ENCODE data around the gene ARHGEF2.

The ARHGEF2 gene

DNA sequence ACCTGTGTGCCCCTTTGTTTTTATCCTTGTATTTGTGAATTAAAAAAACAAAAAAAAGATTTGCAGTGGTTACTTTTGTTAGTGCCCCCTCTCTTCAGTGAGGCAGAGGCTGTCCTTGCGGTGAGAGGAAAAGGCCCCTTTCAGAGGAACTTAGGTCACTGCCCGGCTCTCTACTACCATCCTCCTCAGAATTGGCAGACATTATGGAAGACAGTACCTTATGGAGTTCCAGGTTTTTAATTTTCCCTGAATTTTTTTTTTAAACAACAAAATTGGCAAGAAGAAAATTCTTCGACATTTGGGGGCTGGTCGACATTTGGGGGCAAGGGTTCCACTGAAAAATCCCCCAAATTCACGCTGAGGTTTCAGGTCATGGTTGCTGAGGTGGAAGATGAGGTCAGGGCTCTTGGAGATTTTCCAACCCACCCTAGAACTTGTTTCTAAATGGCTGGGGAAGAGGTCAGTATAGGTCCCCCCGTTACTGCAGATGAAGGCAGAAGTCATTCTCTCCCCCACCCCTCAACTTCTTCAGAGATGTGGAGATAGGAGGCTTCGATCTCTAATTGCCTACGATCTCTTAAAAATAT, 31.6 kb downstream of the ARHGEF2 start:
- in situ Hi-C loops (cut with MboI; ENCODE audit: low sequenced_read_pairs): no loop called here

DNA sequence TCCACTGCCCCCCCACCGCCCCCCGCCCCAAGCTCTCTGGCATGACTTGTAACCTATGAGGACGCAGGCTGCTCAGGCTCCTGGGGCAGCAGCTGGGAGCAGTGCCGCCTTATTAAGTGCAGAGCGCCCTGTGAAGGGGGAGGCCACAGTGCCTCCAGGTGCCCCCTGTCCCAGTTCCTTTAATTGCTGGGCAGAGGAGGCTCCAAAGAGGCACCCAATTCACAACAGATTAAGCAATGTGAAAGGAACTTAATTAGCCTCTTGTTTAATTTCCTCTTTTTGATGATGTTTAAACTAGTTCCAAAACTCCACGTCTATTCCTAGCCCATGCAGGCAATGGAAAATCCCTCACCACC, 33.9 kb downstream of the ARHGEF2 start:
- in situ Hi-C loops (cut with MboI; ENCODE audit: low sequenced_read_pairs): no loop called here

DNA sequence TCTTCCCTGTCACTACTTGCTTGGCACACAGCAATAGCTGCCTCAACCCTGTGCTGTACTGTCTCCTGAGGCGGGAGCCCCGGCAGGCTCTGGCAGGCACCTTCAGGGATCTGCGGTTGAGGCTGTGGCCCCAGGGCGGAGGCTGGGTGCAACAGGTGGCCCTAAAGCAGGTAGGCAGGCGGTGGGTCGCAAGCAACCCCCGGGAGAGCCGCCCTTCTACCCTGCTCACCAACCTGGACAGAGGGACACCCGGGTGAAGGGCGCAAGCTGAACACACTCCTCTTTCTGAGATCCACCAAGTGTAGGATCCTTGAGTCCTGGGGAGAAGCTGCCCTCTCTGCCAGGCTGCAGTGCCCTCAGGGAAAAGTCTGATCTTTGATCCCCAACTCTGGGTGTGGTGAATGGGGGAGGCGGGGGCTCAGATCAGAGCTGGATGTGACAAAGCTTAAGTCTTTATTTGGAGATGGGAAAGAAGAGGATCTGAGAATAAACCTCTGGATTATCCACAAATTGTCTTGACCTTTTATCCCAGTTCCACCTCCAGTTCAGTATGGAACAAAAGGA, 35.7 kb downstream of the ARHGEF2 start:
- in situ Hi-C loops (cut with MboI; ENCODE audit: low sequenced_read_pairs): no loop called here

DNA sequence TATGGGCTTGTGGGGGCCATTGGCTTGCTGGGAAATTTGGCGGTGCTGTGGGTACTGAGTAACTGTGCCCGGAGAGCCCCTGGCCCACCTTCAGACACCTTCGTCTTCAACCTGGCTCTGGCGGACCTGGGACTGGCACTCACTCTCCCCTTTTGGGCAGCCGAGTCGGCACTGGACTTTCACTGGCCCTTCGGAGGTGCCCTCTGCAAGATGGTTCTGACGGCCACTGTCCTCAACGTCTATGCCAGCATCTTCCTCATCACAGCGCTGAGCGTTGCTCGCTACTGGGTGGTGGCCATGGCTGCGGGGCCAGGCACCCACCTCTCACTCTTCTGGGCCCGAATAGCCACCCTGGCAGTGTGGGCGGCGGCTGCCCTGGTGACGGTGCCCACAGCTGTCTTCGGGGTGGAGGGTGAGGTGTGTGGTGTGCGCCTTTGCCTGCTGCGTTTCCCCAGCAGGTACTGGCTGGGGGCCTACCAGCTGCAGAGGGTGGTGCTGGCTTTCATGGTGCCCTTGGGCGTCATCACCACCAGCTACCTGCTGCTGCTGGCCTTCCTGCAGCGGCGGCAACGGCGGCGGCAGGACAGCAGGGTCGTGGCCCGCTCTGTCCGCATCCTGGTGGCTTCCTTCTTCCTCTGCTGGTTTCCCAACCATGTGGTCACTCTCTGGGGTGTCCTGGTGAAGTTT, 36.4 kb downstream of the ARHGEF2 start:
- in situ Hi-C loops (cut with MboI; ENCODE audit: low sequenced_read_pairs): no loop called here

DNA sequence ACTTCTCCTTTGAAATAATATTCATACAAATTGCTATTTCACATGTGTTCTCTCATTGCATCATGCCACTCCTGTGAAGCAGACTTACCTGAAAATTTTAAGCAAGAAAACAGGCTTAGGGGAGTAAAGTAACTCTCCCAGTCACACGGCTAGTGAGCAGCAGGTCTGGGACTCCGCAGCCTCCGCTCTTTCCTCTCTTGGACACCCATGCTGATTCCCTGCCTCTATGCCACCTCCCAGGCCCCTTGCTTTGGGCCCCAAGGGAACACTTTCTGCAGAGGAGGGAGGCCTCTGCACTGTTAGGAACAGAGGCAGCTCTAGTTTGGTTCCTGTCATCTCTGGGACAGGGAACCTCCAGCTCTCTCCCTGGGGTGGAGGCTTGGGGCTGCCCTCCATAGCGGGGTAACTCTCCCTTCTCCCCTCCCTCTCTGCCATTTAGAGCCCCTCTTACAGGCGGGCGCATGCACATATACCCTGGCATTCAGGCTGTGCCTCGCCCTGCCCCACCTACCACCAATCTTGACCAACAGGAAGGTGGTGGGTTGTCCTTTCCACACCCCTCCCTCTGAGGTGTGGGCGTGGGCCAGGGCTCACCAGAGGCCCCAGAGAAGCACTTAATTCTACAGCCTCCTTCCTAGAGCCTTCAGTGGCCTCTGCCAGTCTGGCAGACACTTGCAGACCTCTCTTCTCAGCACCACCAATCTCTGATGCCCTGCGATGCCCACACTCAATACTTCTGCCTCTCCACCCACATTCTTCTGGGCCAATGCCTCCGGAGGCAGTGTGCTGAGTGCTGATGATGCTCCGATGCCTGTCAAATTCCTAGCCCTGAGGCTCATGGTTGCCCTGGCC, 37.1 kb downstream of the ARHGEF2 start, which contains the start of gene RXFP4:
RXFP4 (plus strand) TSS at position 646 of the 852 bp plus-strand sequence; CDS start at position 718, 72 bp downstream.
- in situ Hi-C loops (cut with MboI; ENCODE audit: low sequenced_read_pairs): no loop called here

DNA sequence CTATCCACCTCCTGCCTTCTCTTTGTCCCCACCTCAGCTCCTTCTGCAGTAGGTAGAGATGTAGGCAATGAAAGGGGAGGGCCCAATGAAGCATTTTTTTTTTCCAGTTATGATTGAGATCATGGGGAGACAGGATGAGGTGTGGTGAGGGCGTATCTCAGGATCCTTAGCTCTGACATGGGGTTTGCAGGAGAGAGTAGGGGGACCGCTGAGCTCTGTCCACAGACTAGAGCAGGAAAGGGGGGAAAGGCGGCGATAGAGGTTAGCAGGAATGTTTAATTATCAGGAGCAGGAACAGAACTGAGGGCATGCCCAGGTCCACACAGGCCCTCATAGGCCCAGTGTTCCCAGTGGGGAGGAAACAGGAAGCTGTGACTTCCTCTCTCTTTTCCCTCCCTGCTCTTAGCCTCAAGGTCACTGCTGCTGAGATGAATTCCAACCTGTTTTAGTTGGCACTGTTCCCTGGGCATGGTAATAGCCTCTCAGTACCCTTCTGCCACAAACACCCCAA, 37.8 kb downstream of the ARHGEF2 start:
- in situ Hi-C loops (cut with MboI; ENCODE audit: low sequenced_read_pairs): no loop called here

DNA sequence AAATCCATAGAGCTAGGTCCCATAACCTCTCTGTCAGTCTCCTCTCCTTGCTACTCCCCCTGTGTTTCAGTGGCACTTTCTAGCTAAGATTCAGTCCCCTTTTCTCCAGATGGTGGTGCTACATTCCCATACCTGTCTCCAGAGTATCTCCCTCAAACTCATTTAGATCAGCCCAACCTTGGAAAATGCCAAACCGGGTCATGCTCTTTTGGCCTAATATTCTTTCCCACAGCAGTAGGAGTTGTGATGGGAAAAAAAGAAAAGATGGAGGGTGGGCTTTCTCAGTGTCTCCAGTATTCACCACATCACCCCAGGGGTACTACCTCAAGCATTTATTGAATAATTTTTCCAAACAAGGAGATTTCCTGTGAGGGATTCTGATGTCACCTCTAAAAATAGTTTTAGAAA, 40.1 kb downstream of the ARHGEF2 start:
- in situ Hi-C loops (cut with MboI; ENCODE audit: low sequenced_read_pairs): loop anchor here (10.0 kb wide), 1 partner anchor 117 kb away; the partner anchor contains the start of genes LAMTOR2 and UBQLN4

DNA sequence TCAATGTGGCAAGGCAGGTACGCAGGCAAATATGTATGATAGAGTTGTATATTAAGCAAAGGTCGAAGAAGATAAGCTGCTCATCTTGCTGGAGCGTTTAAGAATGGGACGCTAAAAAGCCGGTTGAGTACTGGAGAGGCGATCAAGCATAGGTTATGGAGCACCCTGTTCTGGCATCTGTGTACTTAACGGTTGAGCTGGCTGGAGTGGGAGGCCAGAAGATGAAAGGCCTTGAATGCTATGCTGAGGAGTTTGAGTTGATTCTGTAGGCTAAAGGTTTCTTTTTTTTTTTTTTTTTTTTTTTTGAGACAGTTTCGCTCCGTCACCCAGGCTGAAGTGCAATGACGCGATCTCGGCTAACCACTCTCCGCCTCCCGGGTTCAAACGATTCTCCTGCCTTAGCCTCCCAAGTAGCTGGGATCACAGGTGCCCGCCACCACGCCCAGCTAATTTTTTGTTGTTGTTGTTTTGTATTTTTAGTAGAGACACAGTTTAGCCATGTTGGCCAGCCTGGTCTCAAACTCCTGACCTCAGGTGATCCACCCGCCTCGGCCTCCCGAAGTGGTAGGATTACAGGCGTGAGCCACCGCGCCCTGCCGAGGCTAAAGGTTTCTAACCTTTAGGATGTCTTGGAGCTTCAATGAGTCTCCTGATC, 43.3 kb downstream of the ARHGEF2 start:
- in situ Hi-C loops (cut with MboI; ENCODE audit: low sequenced_read_pairs): loop anchor here (10.0 kb wide), 1 partner anchor 120 kb away; the partner anchor contains the start of genes LAMTOR2 and UBQLN4

DNA sequence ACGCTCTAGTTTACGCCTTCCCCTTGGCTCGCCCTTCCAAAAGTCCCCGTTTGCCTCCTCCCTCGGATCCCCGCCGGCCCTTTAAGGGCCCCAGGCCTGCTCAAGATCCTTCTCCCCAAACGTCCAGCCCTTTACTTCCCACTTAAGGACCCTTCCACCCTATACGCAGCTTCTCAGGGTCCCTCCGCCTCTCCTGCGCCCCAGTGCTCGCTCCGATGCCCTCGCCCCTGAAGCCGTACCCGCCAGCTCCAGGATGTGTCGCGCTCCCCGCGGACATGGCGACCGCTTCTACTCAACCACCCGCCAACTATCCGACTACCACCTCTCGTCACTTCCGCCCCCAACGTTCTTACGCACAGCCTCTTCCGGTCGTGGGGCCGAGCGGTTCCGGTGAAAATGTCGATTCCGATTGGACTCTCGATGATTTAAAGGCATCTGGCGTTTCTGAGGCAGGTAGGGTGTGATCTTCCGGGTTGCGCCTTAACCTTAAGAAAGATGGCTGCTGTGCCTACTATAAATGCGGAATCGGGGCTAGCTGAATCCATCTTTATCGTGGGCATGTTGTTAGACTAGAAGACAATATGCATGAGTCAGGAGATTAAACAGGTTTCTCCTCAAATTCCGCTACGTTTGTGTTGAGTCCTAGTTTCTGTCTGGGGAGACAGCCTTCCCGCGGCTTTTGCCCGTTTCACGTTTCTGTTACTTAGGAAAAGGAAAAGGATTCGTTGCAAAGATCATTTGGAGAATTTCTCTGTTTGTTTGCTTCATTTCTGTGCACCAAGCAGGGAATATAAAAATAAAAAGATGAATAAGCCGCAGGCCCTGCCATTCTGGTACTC, 44.0 kb downstream of the ARHGEF2 start, which contains the start of gene KHDC4:
KHDC4 (minus strand) TSS at position 317 of the 839 bp plus-strand sequence; CDS start at position 277, 40 bp downstream.
- in situ Hi-C loops (cut with MboI; ENCODE audit: low sequenced_read_pairs): loop anchor here (10.0 kb wide), 1 partner anchor 120 kb away; the partner anchor contains the start of genes LAMTOR2 and UBQLN4

DNA sequence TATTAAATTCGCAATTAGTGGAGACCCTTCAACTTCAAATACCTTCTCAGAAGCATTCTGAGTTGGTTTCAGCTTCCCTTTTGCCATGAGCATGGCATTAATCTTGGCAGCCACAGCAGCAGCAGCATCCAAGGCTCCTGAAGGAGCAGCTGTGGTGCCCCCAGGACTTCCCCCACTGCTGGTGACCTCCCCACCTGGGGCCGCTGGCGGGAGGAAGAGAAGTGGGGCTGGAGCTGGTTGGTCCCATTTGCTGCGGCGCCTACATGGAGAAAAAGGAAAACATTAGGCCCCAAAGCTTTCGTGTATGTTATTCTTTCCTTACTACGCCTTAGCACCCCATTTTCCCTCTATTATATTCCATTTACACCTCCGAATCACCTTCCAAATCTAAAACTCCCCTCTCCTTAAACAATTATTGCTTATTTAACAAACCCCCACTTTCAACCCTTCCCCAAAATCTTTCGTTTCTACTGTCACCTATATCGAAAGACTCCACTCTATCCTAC, 44.7 kb downstream of the ARHGEF2 start:
- in situ Hi-C loops (cut with MboI; ENCODE audit: low sequenced_read_pairs): loop anchor here (10.0 kb wide), 1 partner anchor 121 kb away; the partner anchor contains the start of genes LAMTOR2 and UBQLN4

DNA sequence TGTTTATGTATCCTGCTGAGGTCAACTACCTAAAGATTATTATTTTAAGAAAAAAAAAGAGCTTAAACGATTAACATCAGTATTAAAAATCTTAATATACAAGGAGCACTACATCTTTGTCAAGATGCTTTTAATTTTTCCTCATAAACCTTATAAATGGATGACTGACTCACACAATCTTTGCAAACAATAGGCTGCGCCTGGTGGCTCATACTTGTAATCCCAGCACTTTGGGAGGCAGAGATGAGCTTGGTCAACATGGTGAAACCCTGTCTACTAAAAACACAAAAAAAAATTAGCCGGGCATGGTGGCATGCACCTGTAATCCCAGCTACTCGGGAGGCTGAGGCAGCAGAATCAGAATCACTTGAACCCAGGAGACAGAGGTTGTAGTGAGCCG, 45.9 kb downstream of the ARHGEF2 start:
- in situ Hi-C loops (cut with MboI; ENCODE audit: low sequenced_read_pairs): loop anchor here (10.0 kb wide), 1 partner anchor 122 kb away; the partner anchor contains the start of genes LAMTOR2 and UBQLN4

DNA sequence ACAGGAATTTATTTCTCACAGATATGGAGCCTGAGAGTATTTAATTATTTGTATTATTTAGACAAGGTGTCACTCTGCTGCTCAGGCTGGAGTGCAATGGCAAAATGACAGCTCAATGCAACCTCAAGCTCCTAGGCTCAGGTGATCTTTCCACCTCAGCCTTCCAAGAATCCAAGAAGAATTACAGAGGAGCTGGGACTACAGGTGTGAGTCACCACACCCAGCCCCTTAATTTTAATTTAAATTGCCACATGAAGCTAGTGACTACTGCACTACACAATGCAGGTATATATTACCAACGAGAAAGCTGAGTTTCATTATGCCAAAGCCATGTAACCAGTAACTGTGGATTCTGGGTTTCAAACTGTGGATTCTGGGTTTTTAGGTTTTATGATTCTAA, 46.3 kb downstream of the ARHGEF2 start:
- in situ Hi-C loops (cut with MboI; ENCODE audit: low sequenced_read_pairs): loop anchor here (10.0 kb wide), 1 partner anchor 123 kb away; the partner anchor contains the start of genes LAMTOR2 and UBQLN4

DNA sequence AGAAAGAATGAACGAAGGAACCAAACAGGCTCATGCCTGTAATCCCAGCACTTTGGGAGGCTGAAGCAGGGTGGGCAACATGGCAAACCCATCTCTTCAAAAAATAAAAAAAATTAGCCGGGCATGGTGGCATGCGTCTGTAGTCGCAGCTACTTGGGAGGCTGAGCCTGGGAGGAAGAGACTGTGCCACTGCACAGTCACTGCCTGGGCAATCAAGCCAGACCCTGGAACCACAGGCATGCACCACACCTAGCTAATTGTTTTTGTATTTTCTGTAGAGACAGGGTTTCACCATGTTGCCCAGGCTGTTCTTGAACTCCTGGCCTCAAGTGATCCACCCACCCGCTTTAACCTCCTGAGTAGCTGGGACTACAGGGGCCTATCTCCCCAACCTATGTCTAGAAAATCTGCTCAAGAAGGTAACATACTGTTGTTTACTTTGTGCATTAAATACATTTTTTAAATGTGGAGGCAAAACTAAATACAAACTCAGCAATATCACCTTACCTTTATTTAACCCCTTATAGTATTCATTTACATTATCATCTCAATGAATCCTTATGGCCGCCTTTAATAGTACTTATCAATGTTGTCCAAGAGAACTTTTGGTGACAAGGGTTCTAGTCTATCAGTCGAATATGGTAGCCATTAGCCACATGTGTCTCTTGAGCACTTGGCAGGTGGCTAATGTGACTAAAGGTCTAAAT, 46.9 kb downstream of the ARHGEF2 start:
- in situ Hi-C loops (cut with MboI; ENCODE audit: low sequenced_read_pairs): loop anchor here (10.0 kb wide), 1 partner anchor 123 kb away; the partner anchor contains the start of genes LAMTOR2 and UBQLN4

DNA sequence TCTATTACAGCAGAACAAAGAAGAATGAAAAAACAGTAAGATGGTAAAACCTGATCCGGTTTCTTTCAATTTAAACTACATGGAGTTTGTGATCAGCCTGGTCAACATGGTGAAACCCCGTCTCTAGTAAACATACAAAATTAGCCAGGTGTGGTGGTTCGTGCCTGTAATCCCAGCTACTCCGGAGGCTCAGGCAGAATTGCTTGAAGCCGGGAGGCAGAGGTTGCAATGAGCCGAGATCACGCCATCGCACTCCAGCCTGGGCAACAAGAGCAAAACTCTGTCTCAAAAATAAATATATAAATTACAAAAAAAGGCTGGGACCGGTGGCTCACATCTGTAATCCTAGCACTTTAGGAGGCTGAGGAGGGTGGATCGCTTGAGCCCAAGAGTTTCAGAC, 47.6 kb downstream of the ARHGEF2 start:
- in situ Hi-C loops (cut with MboI; ENCODE audit: low sequenced_read_pairs): loop anchor here (10.0 kb wide), 1 partner anchor 124 kb away; the partner anchor contains the start of genes LAMTOR2 and UBQLN4

DNA sequence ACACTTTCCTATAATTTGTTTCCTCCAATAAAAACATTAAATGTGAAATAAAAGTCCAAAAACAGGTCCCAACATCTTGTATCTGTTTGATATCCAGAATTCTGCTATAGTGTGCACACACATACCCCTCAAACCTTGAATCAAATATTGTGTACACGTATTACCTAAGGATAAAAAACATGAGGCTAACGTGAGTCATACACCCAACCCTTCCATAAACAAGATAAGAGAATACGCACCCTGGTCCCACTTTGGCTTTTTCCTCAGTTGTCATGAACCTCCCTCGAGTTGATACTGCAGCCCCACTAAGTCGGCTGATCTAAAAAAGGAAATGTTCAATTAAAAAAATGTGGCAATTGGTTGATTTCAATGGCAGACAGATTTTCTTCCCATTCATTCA, 49.3 kb downstream of the ARHGEF2 start:
- in situ Hi-C loops (cut with MboI; ENCODE audit: low sequenced_read_pairs): no loop called here

DNA sequence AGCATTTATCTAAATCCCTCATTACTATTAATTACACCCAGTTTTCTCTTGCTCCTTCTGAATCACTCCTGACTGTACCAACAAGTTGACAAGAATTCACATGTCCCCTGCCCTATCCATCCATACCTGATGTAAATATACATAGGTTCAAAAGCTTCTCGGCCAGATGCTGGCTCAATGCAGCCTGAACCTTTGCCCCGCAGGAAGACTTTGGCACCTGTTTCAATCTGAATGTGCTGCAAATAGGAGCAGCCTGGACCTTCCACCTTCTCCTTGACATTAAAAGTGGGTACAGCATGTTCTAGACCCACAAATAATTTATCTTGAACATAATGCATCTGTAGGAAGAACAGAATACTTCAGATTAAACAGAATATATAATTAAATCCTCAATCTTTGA, 52.8 kb downstream of the ARHGEF2 start:
- in situ Hi-C loops (cut with MboI; ENCODE audit: low sequenced_read_pairs): no loop called here

DNA sequence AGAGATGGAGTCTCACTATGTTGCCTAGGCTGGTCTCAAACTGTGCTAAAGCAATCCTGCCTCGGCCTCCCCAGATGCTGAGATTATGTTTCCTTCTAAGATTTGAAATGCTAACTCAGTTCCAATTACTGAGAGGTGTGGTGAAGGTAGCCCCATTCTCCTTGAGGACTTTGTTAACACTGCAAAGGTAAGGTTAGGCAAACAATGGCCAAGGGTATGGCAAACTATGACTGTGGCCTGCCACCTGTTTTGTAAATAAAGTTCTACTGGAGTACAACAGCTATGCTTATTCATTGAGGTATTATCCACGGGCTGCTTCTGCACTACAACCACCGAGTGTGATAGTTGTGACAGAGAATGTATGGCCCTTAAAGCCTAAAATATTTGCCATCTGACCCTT, 57.6 kb downstream of the ARHGEF2 start:
- in situ Hi-C loops (cut with MboI; ENCODE audit: low sequenced_read_pairs): loop anchor here (25.0 kb wide), 1 partner anchor 392 kb away; no protein-coding TSS in a partner anchor

DNA sequence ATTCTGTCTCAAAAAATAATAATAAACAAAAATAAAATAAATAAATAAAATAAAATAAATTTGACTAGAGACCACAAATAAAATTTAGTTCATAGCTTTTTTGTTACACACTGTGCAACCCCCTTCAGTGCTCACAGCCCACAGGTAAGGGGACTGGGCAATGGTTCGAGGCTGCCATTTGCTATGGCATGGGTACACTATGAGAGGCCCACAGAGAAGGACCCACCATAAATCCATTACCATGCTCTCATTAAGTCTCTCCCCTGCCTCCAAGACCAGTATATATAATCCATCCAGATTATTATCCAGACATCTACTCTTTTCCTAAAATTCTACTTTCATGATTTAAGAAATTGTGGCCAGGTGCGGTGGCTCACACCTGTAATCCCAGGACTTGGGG, 58.5 kb downstream of the ARHGEF2 start:
- in situ Hi-C loops (cut with MboI; ENCODE audit: low sequenced_read_pairs): loop anchor here (25.0 kb wide), 1 partner anchor 392 kb away; no protein-coding TSS in a partner anchor
